Smooth muscle cell (in vitro differentiated cells): ENCODE measurements around the gene STK32B. TPM values are rescaled to one million over a fixed set of nuclear protein-coding genes. Genes with fewer than 3 reads are reported as not detected.

ENCODE experiments used
- DNase-seq: peaks from one replicate; lab custom pipeline; 2025; ENCODE audit not compliant: unreplicated experiment; lab: John Stamatoyannopoulos, UW
- H2AFZ ChIP-seq: fragments of 200-600 bp; sonication (generic); 2 replicates; pipeline ENCODE4 v1.6.0; 2016; ENCODE audit warnings: antibody characterized with exemption, low read depth, mild to moderate bottlenecking
- H3F3A ChIP-seq: fragments of 200-600 bp; sonication (generic); 2 replicates; pipeline ENCODE4 v1.6.0; 2017; ENCODE audit warnings: antibody characterized with exemption, low read depth
- H3K27ac ChIP-seq: fragments of 200-600 bp; sonication (generic); 2 replicates; pipeline ENCODE4 v1.5.1; 2016; ENCODE audit warnings: low read depth, mild to moderate bottlenecking
- H3K27me3 ChIP-seq: fragments of 200-600 bp; sonication (generic); 2 replicates; pipeline ENCODE4 v1.6.1; 2016; ENCODE audit warnings: low read depth, mild to moderate bottlenecking
- H3K36me3 ChIP-seq: fragments of 200-600 bp; sonication (generic); 2 replicates; pipeline ENCODE4 v1.5.1; 2016; ENCODE audit warnings: low read depth
- H3K4me1 ChIP-seq: fragments of 200-600 bp; sonication (generic); 2 replicates; pipeline ENCODE4 v1.5.1; 2016; ENCODE audit warnings: low read depth
- H3K4me2 ChIP-seq: fragments of 200-600 bp; sonication (generic); 2 replicates; pipeline ENCODE4 v1.6.0; 2016; ENCODE audit warnings: mild to moderate bottlenecking
- H3K4me3 ChIP-seq: fragments of 200-600 bp; sonication (generic); 2 replicates; pipeline ENCODE4 v1.5.1; 2016; ENCODE audit warnings: mild to moderate bottlenecking
- H3K79me2 ChIP-seq: fragments of 200-600 bp; sonication (generic); 2 replicates; pipeline ENCODE4 v1.6.0; 2016; ENCODE audit warnings: low read depth, mild to moderate bottlenecking
- H3K9ac ChIP-seq: fragments of 200-600 bp; sonication (generic); 2 replicates; pipeline ENCODE4 v1.6.0; 2016; ENCODE audit warnings: low read depth
- H3K9me3 ChIP-seq: fragments of 200-600 bp; sonication (generic); replicated peaks from 2 replicates; pipeline ENCODE4 v1.5.1; 2016; ENCODE audit warnings: low read depth
- H4K20me1 ChIP-seq: fragments of 200-600 bp; sonication (generic); 2 replicates; pipeline ENCODE4 v1.6.0; 2016; ENCODE audit warnings: low read depth
- CTCF ChIP-seq: fragments of 200-600 bp; sonication (generic); IDR thresholded peaks from 2 replicates; pipeline ENCODE4 v1.5.1; 2017; ENCODE audit warnings: borderline replicate concordance, mild to moderate bottlenecking, antibody characterized with exemption; ENCODE audit not compliant: insufficient read depth, poor library complexity, severe bottlenecking
- WGBS: methylation state at CpG from one replicate; pipeline ENCODE4 v1.1.7; 2016; ENCODE audit warnings: low lambda C conversion rate; 5-methylcytosine and 5-hydroxymethylcytosine counted together
- polyA plus RNA-seq: library from polyadenylated mRNA; unstranded; fragments of >200 nt; fragmentation: Nextera tagmentation; extraction: Ambion mirVana; gene quantifications from 2 replicates; pipeline ENCODE4 v1.2.1, GENCODE V29; 2016
- total RNA-seq: library from RNA; depleted of rRNA; stranded (reverse); fragments of >200 nt; gene quantifications from 2 replicates; pipeline ENCODE4 v1.2.3, GENCODE V29; 2014

The STK32B gene
- total and polyA plus RNA-seq, 2 experiments from 2014 or later = 3.5 to 4.0 TPM

GRCh38 chr4:5185551-5185950 lies 134.3 kb downstream of the STK32B start:
- H3K4me3 ChIP-seq = no peak overlapping the region
- TF ChIP-seq CTCF = no peak

GRCh38 chr4:5186271-5187064 lies 135.2 kb downstream of the STK32B start:
- TF ChIP-seq CTCF = no peak
- no peak overlapping the region for H3K9ac ChIP-seq
- DNase-seq = no peak
- no peaks in the 10 kb centered on the region for H3F3A ChIP-seq
- no peak overlapping the region for H3K4me3 ChIP-seq
- no peaks in the 10 kb centered on the region for H3K9me3 ChIP-seq
- H4K20me1 ChIP-seq = no peaks in the 10 kb centered on the region
- H2AFZ ChIP-seq = no peak overlapping the region
- H3K79me2 ChIP-seq = no peaks in the 10 kb centered on the region
- H3K4me1 ChIP-seq = no peaks in the 10 kb centered on the region
- no peak overlapping the region for H3K27ac ChIP-seq
- no peaks in the 10 kb centered on the region for H3K27me3 ChIP-seq
- H3K36me3 ChIP-seq = no peaks in the 10 kb centered on the region
- 95% methylated on average over 14 of the region's 14 CpGs for WGBS
- H3K4me2 ChIP-seq = no peak overlapping the region

More at GRCh38 chr4:5185551-5185950, 134.3 kb downstream of the STK32B start:
- Histone ChIP-seq H4K20me1 (no peaks in the 10 kb centered on the region), H2AFZ (no peak overlapping the region), H3K4me1 (no peaks in the 10 kb centered on the region), H3K27me3 (no peaks in the 10 kb centered on the region), H3K36me3 (no peaks in the 10 kb centered on the region), H3K9me3 (no peaks in the 10 kb centered on the region), H3K27ac (no peak overlapping the region), H3F3A (no peaks in the 10 kb centered on the region), H3K9ac (no peak overlapping the region), H3K4me2 (no peak overlapping the region), H3K79me2 (no peaks in the 10 kb centered on the region)
- WGBS = 84% methylated on average over 6 of the region's 6 CpGs
- no peak for DNase-seq

GRCh38 chr4:5188130-5188529 lies 136.8 kb downstream of the STK32B start:
- no peak overlapping the region for H3K4me2 ChIP-seq
- no peaks in the 10 kb centered on the region for H3K36me3 ChIP-seq
- no peaks in the 10 kb centered on the region for H3K4me1 ChIP-seq
- H3K27ac ChIP-seq = no peak overlapping the region
- H3K9me3 ChIP-seq = no peaks in the 10 kb centered on the region
- H3K9ac ChIP-seq = no peak overlapping the region
- no peak overlapping the region for H2AFZ ChIP-seq
- TF ChIP-seq CTCF = no peak
- no peaks in the 10 kb centered on the region for H3K27me3 ChIP-seq
- no peaks in the 10 kb centered on the region for H4K20me1 ChIP-seq
- WGBS = 90% methylated on average over 10 of the region's 10 CpGs
- no peaks in the 10 kb centered on the region for H3K79me2 ChIP-seq
- no peak overlapping the region for H3K4me3 ChIP-seq
- no peak for DNase-seq
- H3F3A ChIP-seq = no peaks in the 10 kb centered on the region

GRCh38 chr4:5191831-5192230 lies 140.6 kb downstream of the STK32B start:
- H3K27ac ChIP-seq = no peak overlapping the region
- no peak for DNase-seq
- H3K27me3 ChIP-seq = no peaks in the 10 kb centered on the region
- no peaks in the 10 kb centered on the region for H3F3A ChIP-seq
- no peak overlapping the region for H3K4me3 ChIP-seq
- H3K9me3 ChIP-seq = no peaks in the 10 kb centered on the region
- H3K36me3 ChIP-seq = no peaks in the 10 kb centered on the region
- H3K4me2 ChIP-seq = no peak overlapping the region
- H3K79me2 ChIP-seq = no peaks in the 10 kb centered on the region
- H2AFZ ChIP-seq = no peak overlapping the region
- WGBS = 94% methylated on average over 6 of the region's 6 CpGs
- H3K4me1 ChIP-seq = no peaks in the 10 kb centered on the region
- no peak overlapping the region for H3K9ac ChIP-seq
- TF ChIP-seq CTCF = no peak
- no peaks in the 10 kb centered on the region for H4K20me1 ChIP-seq
